AG09309 (cell line): ENCODE data around the gene CYB5D1.

ENCODE experiments used
- DNase-seq: peaks from one replicate; pipeline ENCODE4 v3.0.0-alpha.2; 2010; ENCODE audit warnings: low read depth
- H3K4me3 ChIP-seq: 2 replicates; pipeline ENCODE4 v1.5.1; 2011; ENCODE audit warnings: mild to moderate bottlenecking, low read depth, low read length, moderate library complexity; ENCODE audit not compliant: control insufficient read depth
- CTCF ChIP-seq: IDR thresholded peaks from 2 replicates; pipeline ENCODE4 v1.5.1; 2011; ENCODE audit warnings: mild to moderate bottlenecking, low read depth, low read length, inconsistent platforms; ENCODE audit not compliant: insufficient read depth, control insufficient read depth; ENCODE audit errors: missing control alignments

The CYB5D1 gene

GRCh38 chr17:7817643-7817964 is 40.2 kb upstream of the CYB5D1 start:
- TF ChIP-seq CTCF, result no peak
- no peak for DNase-seq
- no peak overlapping the region for H3K4me3 ChIP-seq

DNA sequence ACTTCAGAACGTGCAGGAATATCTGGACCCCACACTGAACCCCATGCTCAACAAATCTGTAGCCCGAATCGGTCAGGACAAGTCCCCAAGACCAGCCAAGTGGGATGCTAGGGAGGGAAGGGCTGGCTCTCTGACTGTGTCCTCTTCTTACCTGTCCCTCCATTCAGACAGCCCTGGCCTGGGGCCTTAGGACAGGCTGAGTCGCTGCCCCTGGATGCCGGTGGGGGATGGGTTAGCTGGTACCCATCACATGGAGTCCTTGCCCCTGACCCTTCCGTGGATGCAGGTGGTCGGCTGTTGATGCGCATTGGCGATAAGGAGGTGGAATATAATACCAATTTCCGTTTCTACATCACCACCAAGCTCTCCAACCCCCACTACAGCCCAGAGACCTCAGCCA is 39.8 kb upstream of the CYB5D1 start:
- no peak overlapping the region for H3K4me3 ChIP-seq
- DNase-seq, result no peak
- TF ChIP-seq CTCF, result no peak

GRCh38 chr17:7818746-7819645 is 38.8 kb upstream of the CYB5D1 start:
- DNase-seq, result no peak
- H3K4me3 ChIP-seq, result no peak overlapping the region
- no peak for TF ChIP-seq CTCF

DNA sequence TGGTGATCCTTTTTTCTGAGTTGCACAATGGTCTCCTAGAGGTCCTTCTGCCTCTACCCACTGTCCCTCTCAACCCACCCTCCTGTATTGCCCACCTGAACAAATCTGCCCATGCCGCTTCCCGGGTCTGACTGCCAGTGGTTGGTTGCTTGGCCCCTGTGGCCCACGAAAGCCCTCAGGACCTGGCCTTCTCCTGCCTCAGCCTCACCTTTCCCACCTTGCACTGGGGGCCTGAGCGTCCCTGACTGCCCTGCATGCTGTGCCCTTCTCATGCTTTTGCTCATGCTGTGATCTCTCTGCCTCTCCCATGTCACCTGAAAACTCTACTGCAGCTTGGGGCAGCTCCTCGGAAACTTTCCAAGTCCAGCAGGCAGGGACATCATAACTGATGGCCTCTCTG is 37.6 kb upstream of the CYB5D1 start:
- no peak for DNase-seq
- H3K4me3 ChIP-seq, result no peak overlapping the region
- TF ChIP-seq CTCF, result no peak

DNA sequence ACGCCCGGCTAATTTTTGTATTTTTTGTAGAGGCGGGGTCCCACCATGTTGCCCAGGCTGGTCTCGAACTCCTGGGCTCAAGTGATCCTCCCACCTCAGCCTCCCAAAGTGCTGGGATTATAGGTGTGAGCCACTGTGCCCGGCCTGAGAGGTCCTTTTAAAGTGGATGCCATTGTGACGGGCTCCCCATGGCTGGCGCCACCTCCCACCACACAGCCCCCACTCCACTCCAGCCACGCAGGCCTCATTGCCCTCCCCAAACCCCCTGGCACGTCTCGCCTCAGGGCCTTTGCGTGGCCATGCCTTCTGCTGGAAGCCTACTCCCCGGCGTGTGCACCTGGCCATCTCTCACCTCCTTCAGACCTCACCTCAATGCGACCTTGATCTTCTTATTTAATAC is 35.7 kb upstream of the CYB5D1 start:
- no peak for DNase-seq
- no peak for TF ChIP-seq CTCF
- H3K4me3 ChIP-seq, result no peak overlapping the region

DNA sequence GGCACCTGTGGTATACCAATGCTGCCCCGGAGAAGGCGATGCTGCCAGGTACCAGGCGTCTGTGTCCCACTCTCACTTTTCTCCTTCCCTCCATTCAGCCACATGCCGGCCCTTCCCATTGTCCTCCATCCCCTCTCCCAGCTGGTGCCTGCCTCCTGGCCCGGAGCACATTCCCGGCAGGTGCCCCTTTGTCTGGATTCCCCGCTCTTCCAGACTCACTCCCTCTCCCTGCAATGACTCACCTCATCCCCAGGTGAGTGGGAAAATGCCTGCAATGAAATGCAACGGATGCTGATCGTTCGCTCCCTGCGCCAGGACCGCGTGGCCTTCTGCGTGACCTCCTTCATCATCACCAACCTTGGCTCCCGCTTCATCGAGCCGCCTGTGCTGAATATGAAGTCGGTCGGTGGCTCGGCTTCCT is 34.2 kb upstream of the CYB5D1 start:
- no peak for DNase-seq
- no peak for TF ChIP-seq CTCF
- H3K4me3 ChIP-seq, result no peak overlapping the region
